Caco-2 (cell line): ENCODE measurements around the gene LAMC2. TPM values are rescaled to one million over a fixed set of nuclear protein-coding genes. Genes with fewer than 3 reads are reported as not detected.

Experiments
- BruUV-seq: library from RNA; stranded (reverse); fragments of 400-500 nt; replicated peaks from 2 replicates; lab custom pipeline; 2021; lab: Mats Ljungman, UMichigan
- CTCF ChIA-PET: fragments of 300-600 bp; sonication (Branson Sonifier 250); formaldehyde crosslinking; loops from one replicate; lab custom pipeline; 2022; ENCODE audit warnings: antibody characterized with exemption; lab: Charles Lee
- POLR2A ChIA-PET: fragments of 300-600 bp; sonication (Branson Sonifier 250); formaldehyde crosslinking; loops from one replicate; lab custom pipeline; 2022; ENCODE audit warnings: antibody characterized with exemption; lab: Charles Lee
- DNase-seq, 2 experiments: peaks; one replicate each; pipeline versions ENCODE4 v3.0.0 to v3.0.0-alpha.2; 2020 to 2022
- H3K27me3 ChIP-seq: replicated peaks from 2 replicates; pipeline ENCODE4 v1.6.0; 2011; ENCODE audit warnings: low read length; ENCODE audit not compliant: control insufficient read depth, insufficient read depth
- H3K36me3 ChIP-seq: 2 replicates; pipeline ENCODE4 v1.5.1; 2011; ENCODE audit warnings: low read length; ENCODE audit not compliant: control insufficient read depth, insufficient read depth
- H3K4me1 ChIP-seq: fragments of 250-450 bp; sonication (Bioruptor Pico); 2 replicates; pipeline ENCODE4 v1.5.1; 2020; ENCODE audit warnings: mild to moderate bottlenecking
- H3K4me3 ChIP-seq: 2 replicates; pipeline ENCODE4 v1.5.1; 2011; ENCODE audit warnings: low read depth, mild to moderate bottlenecking, control low read depth, low read length
- H3K9me3 ChIP-seq: fragments of 250-450 bp; sonication (Bioruptor Pico); 2 replicates; pipeline ENCODE4 v1.5.1; 2020; ENCODE audit warnings: mild to moderate bottlenecking, moderate library complexity
- H3K27ac Mint-ChIP-seq: one replicate; pipeline ENCODE4 v1.8.0; 2022; ENCODE audit warnings: mixed read lengths; ENCODE audit not compliant: unreplicated experiment
- H3K27me3 Mint-ChIP-seq: one replicate; pipeline ENCODE4 v1.8.0; 2022; ENCODE audit warnings: mixed read lengths; ENCODE audit not compliant: insufficient read depth, unreplicated experiment
- H3K36me3 Mint-ChIP-seq: one replicate; pipeline ENCODE4 v1.8.0; 2022; ENCODE audit warnings: mild to moderate bottlenecking, mixed read lengths; ENCODE audit not compliant: insufficient read depth, unreplicated experiment
- H3K4me1 Mint-ChIP-seq: one replicate; pipeline ENCODE4 v1.8.0; 2022; ENCODE audit warnings: low read depth, mixed read lengths; ENCODE audit not compliant: unreplicated experiment
- H3K4me3 Mint-ChIP-seq: one replicate; pipeline ENCODE4 v1.8.0; 2022; ENCODE audit warnings: mild to moderate bottlenecking, moderate library complexity, mixed read lengths; ENCODE audit not compliant: unreplicated experiment
- H3K9me3 Mint-ChIP-seq: one replicate; pipeline ENCODE4 v1.8.0; 2022; ENCODE audit warnings: mixed read lengths; ENCODE audit not compliant: unreplicated experiment
- intact Hi-C: fragments of 100-400 bp; cut with micrococcal nuclease; formaldehyde crosslinking; loops from one replicate; pipeline ENCODE4 v1.10.0; 2022; ENCODE audit not compliant: unreplicated experiment
- total RNA-seq: library from RNA; stranded (reverse); gene quantifications from 2 replicates; pipeline ENCODE4 v1.2.3, GENCODE V29; 2022
- TF ChIP-seq, protein P1 (sequence below), 2 experiments: fragments of 200-600 bp in 1 of 2; IDR thresholded peaks; 1 replicate in 1 of 2; 2 replicates in 1 of 2; pipeline versions ENCODE4 v1.5.1 to v1.8.0; 2011 to 2022; ENCODE audit warnings: antibody characterized with exemption in 1 of 2, control low read depth in 1 of 2, inconsistent platforms in 1 of 2, low read depth in 1 of 2, low read length in 1 of 2, mild to moderate bottlenecking in 1 of 2, moderate library complexity in 1 of 2; ENCODE audit not compliant: insufficient read depth in 1 of 2, severe bottlenecking in 1 of 2, unreplicated experiment in 1 of 2

LAMC2 gene
- total RNA-seq, 1 experiment from 2014 or later, result 34.9 TPM

DNA sequence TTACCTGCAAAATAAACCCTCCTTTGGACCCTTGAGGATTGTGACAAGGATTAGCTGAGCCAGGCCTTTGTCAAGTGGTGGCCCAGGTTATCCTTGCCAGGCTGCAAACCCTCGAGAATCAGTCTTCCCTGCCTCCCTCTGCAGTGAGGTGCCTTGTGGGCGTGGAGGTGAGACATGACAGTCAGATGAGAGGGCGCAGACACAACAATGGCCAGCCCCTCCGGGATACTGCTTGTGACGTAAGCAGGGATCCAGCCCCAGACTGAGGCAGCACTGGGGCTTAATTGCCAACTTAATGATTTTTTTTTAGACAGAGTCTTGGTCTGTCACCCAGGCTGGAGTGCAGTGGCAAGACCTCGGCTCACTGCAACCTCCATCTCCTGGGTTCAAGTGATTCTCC lies 104.6 kb downstream of the LAMC2 start:
- H3K4me3 Mint-ChIP-seq, result no peak overlapping the region
- TF ChIP-seq, protein P1, sequence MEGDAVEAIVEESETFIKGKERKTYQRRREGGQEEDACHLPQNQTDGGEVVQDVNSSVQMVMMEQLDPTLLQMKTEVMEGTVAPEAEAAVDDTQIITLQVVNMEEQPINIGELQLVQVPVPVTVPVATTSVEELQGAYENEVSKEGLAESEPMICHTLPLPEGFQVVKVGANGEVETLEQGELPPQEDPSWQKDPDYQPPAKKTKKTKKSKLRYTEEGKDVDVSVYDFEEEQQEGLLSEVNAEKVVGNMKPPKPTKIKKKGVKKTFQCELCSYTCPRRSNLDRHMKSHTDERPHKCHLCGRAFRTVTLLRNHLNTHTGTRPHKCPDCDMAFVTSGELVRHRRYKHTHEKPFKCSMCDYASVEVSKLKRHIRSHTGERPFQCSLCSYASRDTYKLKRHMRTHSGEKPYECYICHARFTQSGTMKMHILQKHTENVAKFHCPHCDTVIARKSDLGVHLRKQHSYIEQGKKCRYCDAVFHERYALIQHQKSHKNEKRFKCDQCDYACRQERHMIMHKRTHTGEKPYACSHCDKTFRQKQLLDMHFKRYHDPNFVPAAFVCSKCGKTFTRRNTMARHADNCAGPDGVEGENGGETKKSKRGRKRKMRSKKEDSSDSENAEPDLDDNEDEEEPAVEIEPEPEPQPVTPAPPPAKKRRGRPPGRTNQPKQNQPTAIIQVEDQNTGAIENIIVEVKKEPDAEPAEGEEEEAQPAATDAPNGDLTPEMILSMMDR (IDR thresholded peaks at IDR 0.05; ENCODE audit: insufficient read depth in 1 of 2, low read depth in 1 of 2, low read length in 1 of 2, severe bottlenecking in 1 of 2, unreplicated experiment in 1 of 2), result no peak
- Histone ChIP-seq H3K4me1 (peaks cover 33% of the 10 kb centered on the region), H3K4me3 (no peak overlapping the region), H3K27me3 (no peaks in the 10 kb centered on the region), H3K36me3 (no peaks in the 10 kb centered on the region), H3K9me3 (no peaks in the 10 kb centered on the region)
- ChIA-PET POLR2A (no interaction called here), CTCF (no interaction called here)
- peaks cover 15% of the 10 kb centered on the region for H3K4me1 Mint-ChIP-seq
- H3K27me3 Mint-ChIP-seq, result no peaks in the 10 kb centered on the region
- BruUV-seq, result no TSS peak
- intact Hi-C loops, result no loop called here
- H3K36me3 Mint-ChIP-seq, result no peaks in the 10 kb centered on the region
- H3K27ac Mint-ChIP-seq, result no peak overlapping the region
- no peak for DNase-seq
- no peaks in the 10 kb centered on the region for H3K9me3 Mint-ChIP-seq

DNA sequence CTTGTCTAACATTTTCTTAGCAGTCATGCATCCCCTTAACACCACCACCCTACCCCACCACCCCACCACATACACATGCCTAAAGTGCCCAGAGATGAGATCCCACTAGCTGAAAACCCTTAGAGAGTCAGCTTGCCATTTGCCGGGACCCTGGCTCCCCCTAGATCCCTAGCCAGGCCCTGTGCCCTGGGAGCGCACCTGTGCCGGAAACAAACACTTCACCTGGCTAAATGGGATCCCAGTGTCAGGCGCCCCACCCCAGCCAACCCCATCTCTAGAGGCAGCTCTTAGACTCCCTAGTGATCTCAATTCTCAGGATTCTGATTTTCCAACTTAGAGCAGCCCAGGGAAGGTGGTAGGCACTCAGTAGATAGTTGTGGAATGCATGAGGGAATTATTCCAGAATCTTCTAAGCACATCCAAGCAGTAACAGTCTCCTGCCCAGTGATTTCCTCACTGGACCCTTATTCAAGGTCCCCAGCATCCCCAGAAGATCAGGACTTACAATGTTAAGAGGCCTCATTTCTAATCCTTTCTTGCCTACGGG lies 105.2 kb downstream of the LAMC2 start:
- no peak for DNase-seq
- Histone ChIP-seq H3K36me3 (no peaks in the 10 kb centered on the region), H3K27me3 (no peaks in the 10 kb centered on the region), H3K9me3 (no peaks in the 10 kb centered on the region), H3K4me3 (no peak overlapping the region), H3K4me1 (peaks cover 33% of the 10 kb centered on the region)
- H3K4me3 Mint-ChIP-seq, result no peak overlapping the region
- no peak overlapping the region for H3K27ac Mint-ChIP-seq
- H3K4me1 Mint-ChIP-seq, result peaks cover 15% of the 10 kb centered on the region
- no TSS peak for BruUV-seq
- H3K27me3 Mint-ChIP-seq, result no peaks in the 10 kb centered on the region
- no peaks in the 10 kb centered on the region for H3K9me3 Mint-ChIP-seq
- no peaks in the 10 kb centered on the region for H3K36me3 Mint-ChIP-seq
- CTCF ChIA-PET, result no interaction called here
- TF ChIP-seq, protein P1 (IDR thresholded peaks at IDR 0.05; ENCODE audit: insufficient read depth in 1 of 2, low read depth in 1 of 2, low read length in 1 of 2, severe bottlenecking in 1 of 2, unreplicated experiment in 1 of 2), result no peak
- intact Hi-C loops, result no loop called here
- POLR2A ChIA-PET, result no interaction called here

DNA sequence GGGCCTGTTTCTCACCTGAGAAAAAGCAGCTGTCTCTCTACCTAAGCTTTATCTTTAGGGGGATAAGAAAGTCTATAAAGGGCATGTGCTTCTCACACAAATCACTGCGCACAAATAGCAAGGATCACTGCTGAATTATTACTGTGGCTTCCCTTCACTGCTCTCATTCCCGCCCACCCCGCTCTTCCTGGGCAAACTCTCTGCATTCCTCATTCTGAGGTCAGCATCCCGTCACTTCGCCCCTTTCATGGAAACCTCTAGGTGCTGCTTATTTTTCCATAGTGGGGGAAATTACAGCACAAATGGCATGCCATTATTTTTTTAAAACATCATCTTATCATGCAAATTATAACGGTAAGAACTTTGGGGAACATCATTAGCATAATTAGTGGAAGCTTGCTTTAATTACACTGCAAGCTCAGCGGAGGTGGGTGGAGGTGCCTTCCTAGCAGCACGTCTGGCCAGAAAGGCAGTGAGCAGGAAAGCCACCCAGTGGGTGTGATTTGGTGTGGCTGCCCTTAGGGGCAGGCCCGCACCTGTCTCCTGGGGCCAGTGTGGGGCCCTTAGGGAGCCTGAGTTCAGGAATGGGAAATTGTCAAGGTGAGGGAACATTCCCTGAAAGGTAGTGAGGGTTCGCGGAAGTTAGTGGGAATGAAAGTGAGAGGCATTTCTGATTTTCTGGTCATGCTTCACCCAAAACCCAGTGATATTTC lies 105.9 kb downstream of the LAMC2 start:
- Histone ChIP-seq H3K27me3 (no peaks in the 10 kb centered on the region), H3K4me3 (no peak overlapping the region), H3K4me1 (peaks cover 27% of the 10 kb centered on the region), H3K36me3 (no peaks in the 10 kb centered on the region), H3K9me3 (no peaks in the 10 kb centered on the region)
- TF ChIP-seq, protein P1 (IDR thresholded peaks at IDR 0.05; ENCODE audit: insufficient read depth in 1 of 2, low read depth in 1 of 2, low read length in 1 of 2, severe bottlenecking in 1 of 2, unreplicated experiment in 1 of 2), result no peak
- no peak for DNase-seq
- H3K4me1 Mint-ChIP-seq, result peaks cover 15% of the 10 kb centered on the region
- no peaks in the 10 kb centered on the region for H3K27me3 Mint-ChIP-seq
- no peak overlapping the region for H3K4me3 Mint-ChIP-seq
- H3K36me3 Mint-ChIP-seq, result no peaks in the 10 kb centered on the region
- ChIA-PET CTCF (no interaction called here), POLR2A (no interaction called here)
- no peaks in the 10 kb centered on the region for H3K9me3 Mint-ChIP-seq
- no TSS peak for BruUV-seq
- intact Hi-C loops, result no loop called here
- H3K27ac Mint-ChIP-seq, result peak overlapping the region; percentile 23
